ENCODE measurements around the gene GARS1.

GRCh38 chr7:30616318-30616717 is 21.6 kb downstream of the GARS1 start:
- TF ChIP-seq, protein P1, sequence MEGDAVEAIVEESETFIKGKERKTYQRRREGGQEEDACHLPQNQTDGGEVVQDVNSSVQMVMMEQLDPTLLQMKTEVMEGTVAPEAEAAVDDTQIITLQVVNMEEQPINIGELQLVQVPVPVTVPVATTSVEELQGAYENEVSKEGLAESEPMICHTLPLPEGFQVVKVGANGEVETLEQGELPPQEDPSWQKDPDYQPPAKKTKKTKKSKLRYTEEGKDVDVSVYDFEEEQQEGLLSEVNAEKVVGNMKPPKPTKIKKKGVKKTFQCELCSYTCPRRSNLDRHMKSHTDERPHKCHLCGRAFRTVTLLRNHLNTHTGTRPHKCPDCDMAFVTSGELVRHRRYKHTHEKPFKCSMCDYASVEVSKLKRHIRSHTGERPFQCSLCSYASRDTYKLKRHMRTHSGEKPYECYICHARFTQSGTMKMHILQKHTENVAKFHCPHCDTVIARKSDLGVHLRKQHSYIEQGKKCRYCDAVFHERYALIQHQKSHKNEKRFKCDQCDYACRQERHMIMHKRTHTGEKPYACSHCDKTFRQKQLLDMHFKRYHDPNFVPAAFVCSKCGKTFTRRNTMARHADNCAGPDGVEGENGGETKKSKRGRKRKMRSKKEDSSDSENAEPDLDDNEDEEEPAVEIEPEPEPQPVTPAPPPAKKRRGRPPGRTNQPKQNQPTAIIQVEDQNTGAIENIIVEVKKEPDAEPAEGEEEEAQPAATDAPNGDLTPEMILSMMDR (IDR thresholded peaks at IDR 0.05) = no peak
- no peak for TF ChIP-seq EZH2phosphoT487 (IDR thresholded peaks at IDR 0.05)
